Ascending aorta (tissue), 2 donors: ENCODE results near the gene DDX10. TPM values are rescaled to one million over a fixed set of nuclear protein-coding genes. Genes with fewer than 3 reads are reported as not detected.

Source experiments
- DNase-seq, 2 donors: peaks; one replicate each; pipeline ENCODE4 v3.0.0-alpha.2; 2019; ENCODE audit warnings: low spot score in 2 of 2
- H3K27ac ChIP-seq, 2 donors: fragments of 200-600 bp; sonication (generic); one replicate each; pipeline ENCODE4 v1.5.1; 2016 to 2017; ENCODE audit warnings: mild to moderate bottlenecking in 1 of 2
- H3K27me3 ChIP-seq: fragments of 200-600 bp; sonication (generic); one replicate; pipeline ENCODE4 v1.5.1; 2017
- H3K36me3 ChIP-seq, 2 donors: fragments of 200-600 bp; sonication (generic); one replicate each; pipeline ENCODE4 v1.5.1; 2016
- H3K4me1 ChIP-seq, 2 donors: fragments of 200-600 bp; sonication (generic); one replicate each; pipeline ENCODE4 v1.5.1; 2016 to 2017; ENCODE audit warnings: mild to moderate bottlenecking in 1 of 2
- H3K4me3 ChIP-seq, 2 donors: fragments of 200-600 bp; sonication (generic); one replicate each; pipeline ENCODE4 v1.5.1; 2016 to 2017; ENCODE audit warnings: mild to moderate bottlenecking in 1 of 2
- H3K9me3 ChIP-seq, 2 donors: fragments of 200-600 bp; sonication (generic); one replicate each; pipeline ENCODE4 v1.5.1; 2016
- intact Hi-C: fragments of 100-400 bp; cut with DNase I; formaldehyde crosslinking; loops from one replicate; pipeline ENCODE4 v1.15.1; 2023
- total RNA-seq: library from RNA; depleted of rRNA; stranded (reverse); fragments of >200 nt; gene quantifications from one replicate; pipeline ENCODE4 v1.1.0, GENCODE V29; 2016
- TF ChIP-seq, protein P1 (sequence below), 3 experiments: fragments of 200-600 bp in 2 of 3; fragments of 450-650 bp in 1 of 3; sonication (generic) in 2 of 3; IDR thresholded peaks; one replicate each; pipeline ENCODE4 v1.5.1; 2016 to 2019; ENCODE audit warnings: antibody characterized with exemption in 3 of 3, mild to moderate bottlenecking in 1 of 3, moderate library complexity in 1 of 3

The DDX10 gene
- total RNA-seq, 1 donor from 2014 or later: 21.9 TPM

DNA sequence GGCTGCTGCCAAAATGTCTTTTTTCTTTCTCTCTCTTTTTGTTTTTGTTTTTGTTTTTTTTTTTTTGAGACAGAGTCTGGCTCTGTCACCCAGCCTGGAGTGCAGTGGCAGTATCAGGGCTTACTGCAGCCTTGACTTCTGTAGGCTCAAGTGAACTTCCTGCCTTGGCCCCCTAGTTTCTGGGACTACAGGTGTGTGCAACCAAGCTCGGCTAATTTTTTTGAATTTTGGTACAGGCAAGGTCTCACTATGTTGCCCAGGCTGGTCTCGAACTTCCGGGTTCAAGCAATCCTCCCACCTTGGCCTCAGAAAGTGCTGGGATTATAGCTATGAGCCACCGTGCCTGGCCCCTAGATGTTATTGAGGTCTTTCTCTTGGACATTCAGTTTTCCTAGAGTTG, 2.2 kb upstream of the DDX10 start:
- Histone ChIP-seq H3K4me1 (peaks cover 8 to 18% of the 10 kb centered on the region in 2 donors), H3K4me3 (no peak overlapping the region), H3K27me3 (no peaks in the 10 kb centered on the region), H3K27ac (no peak overlapping the region), H3K36me3 (no peaks in the 10 kb centered on the region), H3K9me3 (no peaks in the 10 kb centered on the region)
- no peak for DNase-seq
- TF ChIP-seq, protein P1, sequence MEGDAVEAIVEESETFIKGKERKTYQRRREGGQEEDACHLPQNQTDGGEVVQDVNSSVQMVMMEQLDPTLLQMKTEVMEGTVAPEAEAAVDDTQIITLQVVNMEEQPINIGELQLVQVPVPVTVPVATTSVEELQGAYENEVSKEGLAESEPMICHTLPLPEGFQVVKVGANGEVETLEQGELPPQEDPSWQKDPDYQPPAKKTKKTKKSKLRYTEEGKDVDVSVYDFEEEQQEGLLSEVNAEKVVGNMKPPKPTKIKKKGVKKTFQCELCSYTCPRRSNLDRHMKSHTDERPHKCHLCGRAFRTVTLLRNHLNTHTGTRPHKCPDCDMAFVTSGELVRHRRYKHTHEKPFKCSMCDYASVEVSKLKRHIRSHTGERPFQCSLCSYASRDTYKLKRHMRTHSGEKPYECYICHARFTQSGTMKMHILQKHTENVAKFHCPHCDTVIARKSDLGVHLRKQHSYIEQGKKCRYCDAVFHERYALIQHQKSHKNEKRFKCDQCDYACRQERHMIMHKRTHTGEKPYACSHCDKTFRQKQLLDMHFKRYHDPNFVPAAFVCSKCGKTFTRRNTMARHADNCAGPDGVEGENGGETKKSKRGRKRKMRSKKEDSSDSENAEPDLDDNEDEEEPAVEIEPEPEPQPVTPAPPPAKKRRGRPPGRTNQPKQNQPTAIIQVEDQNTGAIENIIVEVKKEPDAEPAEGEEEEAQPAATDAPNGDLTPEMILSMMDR (IDR thresholded peaks at IDR 0.05): no peak
- intact Hi-C loops: loop anchor here (5.0 to 10.0 kb wide), 4 partner anchors 540 to 1432 kb away; partner anchors contain the start of genes ACAT1, CUL5, CWF19L2 and ZC3H12C

- Histone ChIP-seq H3K4me3 (no peak overlapping the region), H3K9me3 (no peaks in the 10 kb centered on the region), H3K36me3 (no peaks in the 10 kb centered on the region), H3K27ac (no peak overlapping the region), H3K27me3 (no peaks in the 10 kb centered on the region), H3K4me1 (peaks cover 8 to 21% of the 10 kb centered on the region in 2 donors)
- intact Hi-C loops: loop anchor here (5.0 to 10.0 kb wide), 4 partner anchors 541 to 1431 kb away; partner anchors contain the start of genes ACAT1, CUL5, CWF19L2 and ZC3H12C
- no peak for DNase-seq
- TF ChIP-seq, protein P1 (IDR thresholded peaks at IDR 0.05): no peak
These were observed 1.6 kb upstream of the DDX10 start for GRCh38 chr11:108663154-108663877.

DNA sequence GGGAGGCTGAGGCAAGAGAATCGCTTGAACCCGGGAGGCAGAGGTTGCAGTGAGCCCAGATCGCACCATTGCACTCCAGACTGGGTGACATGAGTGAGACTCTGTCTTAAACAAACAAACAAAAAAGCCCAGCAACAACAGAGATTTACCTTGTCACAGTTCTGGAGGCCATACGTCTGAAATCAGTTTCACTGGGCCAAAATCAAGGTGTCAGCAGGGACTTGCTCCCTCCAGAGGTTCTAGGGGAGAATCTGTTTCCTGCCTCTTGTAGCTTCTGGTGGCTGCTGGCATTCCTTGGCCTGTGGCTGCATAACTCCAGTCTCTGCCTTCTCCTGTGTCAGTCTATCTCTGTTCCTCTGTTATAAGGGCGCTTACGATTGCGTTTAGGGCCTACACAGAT, 1.5 kb downstream of the DDX10 start:
- H3K27me3 ChIP-seq: no peaks in the 10 kb centered on the region
- peaks cover 8 to 21% of the 10 kb centered on the region in 2 donors for H3K4me1 ChIP-seq
- intact Hi-C loops: loop anchor here (10.0 kb wide), 3 partner anchors 662 to 1428 kb away; partner anchors contain the start of genes CUL5, CWF19L2 and ZC3H12C
- no peak overlapping the region for H3K27ac ChIP-seq
- TF ChIP-seq, protein P1 (IDR thresholded peaks at IDR 0.05): no peak
- no peak for DNase-seq
- H3K36me3 ChIP-seq: no peaks in the 10 kb centered on the region
- no peaks in the 10 kb centered on the region for H3K9me3 ChIP-seq
- H3K4me3 ChIP-seq: peak overlapping the region in 1 of 2 donors; percentile 63

DNA sequence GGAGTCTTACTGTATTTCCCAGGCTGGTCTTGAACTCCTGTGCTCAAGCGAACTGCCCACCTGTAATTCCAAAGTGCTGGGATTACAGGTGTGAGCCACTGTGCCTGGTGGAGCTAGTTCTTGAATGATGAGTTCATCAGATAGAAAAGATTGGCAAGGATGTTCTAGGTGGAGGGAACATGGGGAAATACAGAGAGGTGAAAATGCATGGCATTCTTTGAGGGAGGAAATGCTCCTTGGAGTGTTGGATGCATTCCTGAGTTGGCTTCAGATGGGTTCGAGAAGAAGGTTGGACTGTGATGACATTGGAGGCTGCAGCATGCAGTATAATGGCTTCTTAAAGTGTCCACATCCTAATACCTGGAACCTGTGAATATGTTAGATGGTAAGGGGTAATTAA, 4.4 kb downstream of the DDX10 start:
- no peaks in the 10 kb centered on the region for H3K27me3 ChIP-seq
- intact Hi-C loops: loop anchor here (10.0 kb wide), 3 partner anchors 664 to 1426 kb away; partner anchors contain the start of genes CUL5, CWF19L2 and ZC3H12C
- no peak for DNase-seq
- no peak overlapping the region for H3K27ac ChIP-seq
- H3K4me3 ChIP-seq: no peak overlapping the region
- no peaks in the 10 kb centered on the region for H3K36me3 ChIP-seq
- TF ChIP-seq, protein P1 (IDR thresholded peaks at IDR 0.05): no peak
- no peaks in the 10 kb centered on the region for H3K9me3 ChIP-seq
- H3K4me1 ChIP-seq: peaks cover 8 to 20% of the 10 kb centered on the region in 2 donors

GRCh38 chr11:108669711-108670110, 4.8 kb downstream of the DDX10 start:
- DNase-seq: no peak
- no peak overlapping the region for H3K4me3 ChIP-seq
- TF ChIP-seq, protein P1 (IDR thresholded peaks at IDR 0.05): no peak
- H3K4me1 ChIP-seq: peaks cover 8 to 18% of the 10 kb centered on the region in 2 donors
- intact Hi-C loops: loop anchor here (10.0 kb wide), 3 partner anchors 665 to 1425 kb away; partner anchors contain the start of genes CUL5, CWF19L2 and ZC3H12C
- no peaks in the 10 kb centered on the region for H3K27me3 ChIP-seq
- no peaks in the 10 kb centered on the region for H3K9me3 ChIP-seq
- no peaks in the 10 kb centered on the region for H3K36me3 ChIP-seq
- H3K27ac ChIP-seq: no peak overlapping the region
